IPS-NIHi7 (cell line): ENCODE results near the gene PTPRD.

Experiments used
- DNase-seq: peaks from one replicate; pipeline ENCODE4 v3.0.0; 2012; ENCODE audit warnings: mixed read lengths; ENCODE audit errors: extremely low spot score

The PTPRD gene

GRCh38 chr9:9893837-9894236 is 719.0 kb downstream of the PTPRD start:
- DNase-seq = no peak

GRCh38 chr9:9892217-9892616 is 720.6 kb downstream of the PTPRD start:
- DNase-seq = no peak

GRCh38 chr9:9881692-9882091 is 731.1 kb downstream of the PTPRD start:
- DNase-seq = no peak

- DNase-seq = no peak
Observed at GRCh38 chr9:9874270-9874669, 738.5 kb downstream of the PTPRD start.

GRCh38 chr9:9862235-9862810 is 750.5 kb downstream of the PTPRD start:
- no peak for DNase-seq

- DNase-seq = peak; percentile 10
Observed at GRCh38 chr9:9855177-9856078, 757.4 kb downstream of the PTPRD start.

GRCh38 chr9:9847750-9848149 is 765.1 kb downstream of the PTPRD start:
- no peak for DNase-seq

GRCh38 chr9:9846557-9846956 is 766.2 kb downstream of the PTPRD start:
- DNase-seq = no peak

GRCh38 chr9:9820436-9820835 is 792.4 kb downstream of the PTPRD start:
- DNase-seq = no peak

- no peak for DNase-seq
Observed at GRCh38 chr9:9819886-9820285, 792.9 kb downstream of the PTPRD start.

- DNase-seq = no peak
Observed at GRCh38 chr9:9817176-9817575, 795.6 kb downstream of the PTPRD start.

GRCh38 chr9:9804109-9804508 is 808.7 kb downstream of the PTPRD start:
- DNase-seq = no peak

- DNase-seq = no peak
Observed at GRCh38 chr9:9799287-9799686, 813.5 kb downstream of the PTPRD start.

- DNase-seq = no peak
Observed at GRCh38 chr9:9792144-9792857, 820.5 kb downstream of the PTPRD start.

- no peak for DNase-seq
Observed at GRCh38 chr9:9791611-9792010, 821.2 kb downstream of the PTPRD start.

GRCh38 chr9:9790216-9790872 is 822.5 kb downstream of the PTPRD start:
- peak; percentile 16 for DNase-seq

- DNase-seq = no peak
Observed at GRCh38 chr9:9783711-9784110, 829.1 kb downstream of the PTPRD start.

- DNase-seq = no peak
Observed at GRCh38 chr9:9783211-9783610, 829.6 kb downstream of the PTPRD start.

- DNase-seq = no peak
Observed at GRCh38 chr9:9778293-9778692, 834.5 kb downstream of the PTPRD start.

GRCh38 chr9:9774471-9774870 is 838.3 kb downstream of the PTPRD start:
- no peak for DNase-seq

GRCh38 chr9:9771314-9771713 is 841.5 kb downstream of the PTPRD start:
- DNase-seq = no peak

GRCh38 chr9:9764821-9765220 is 848.0 kb downstream of the PTPRD start:
- DNase-seq = no peak
